Adrenal gland (tissue), 5 donors: ENCODE results near the gene TMEM156.

Experiments
- POLR2A ChIP-seq, 2 donors: fragments of 450-650 bp; IDR thresholded peaks; one replicate each; pipeline ENCODE4 v1.6.1; 2017; ENCODE audit warnings: antibody characterized with exemption in 2 of 2, mild to moderate bottlenecking in 2 of 2, moderate library complexity in 1 of 2
- TF ChIP-seq, protein P1 (sequence below), 6 experiments: fragments of 450-650 bp in 4 of 6; fragments of 200-600 bp in 2 of 6; sonication (generic) in 1 of 6; IDR thresholded peaks; 1 replicate in 5 of 6; 2 replicates in 1 of 6; pipeline versions ENCODE4 v1.5.1 to v1.8.0; 2016 to 2021; ENCODE audit warnings: antibody characterized with exemption in 6 of 6, mild to moderate bottlenecking in 2 of 6, moderate library complexity in 1 of 6
- donor health status: DM: no; HTN: no; CAD: no.

DNA sequence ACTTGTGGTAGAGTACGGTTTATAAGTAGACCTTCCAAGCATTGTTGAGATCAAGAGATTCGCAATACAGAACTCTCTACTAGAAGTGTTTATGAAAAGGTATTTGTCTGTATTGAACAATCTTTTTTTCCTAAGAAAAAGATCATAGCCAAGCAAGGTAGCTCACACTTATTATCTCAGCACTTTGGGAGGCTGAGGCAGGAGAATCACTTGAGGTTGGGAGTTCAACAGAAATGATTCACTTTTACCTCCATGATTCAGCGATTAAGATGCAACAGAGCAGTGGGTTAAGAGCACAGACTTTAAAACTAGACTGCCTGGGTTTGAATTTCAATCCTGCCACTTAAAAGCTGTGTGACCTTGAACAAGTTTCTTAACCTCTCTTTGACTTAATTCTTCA lies 74.3 kb downstream of the TMEM156 start:
- TF ChIP-seq, protein P1, sequence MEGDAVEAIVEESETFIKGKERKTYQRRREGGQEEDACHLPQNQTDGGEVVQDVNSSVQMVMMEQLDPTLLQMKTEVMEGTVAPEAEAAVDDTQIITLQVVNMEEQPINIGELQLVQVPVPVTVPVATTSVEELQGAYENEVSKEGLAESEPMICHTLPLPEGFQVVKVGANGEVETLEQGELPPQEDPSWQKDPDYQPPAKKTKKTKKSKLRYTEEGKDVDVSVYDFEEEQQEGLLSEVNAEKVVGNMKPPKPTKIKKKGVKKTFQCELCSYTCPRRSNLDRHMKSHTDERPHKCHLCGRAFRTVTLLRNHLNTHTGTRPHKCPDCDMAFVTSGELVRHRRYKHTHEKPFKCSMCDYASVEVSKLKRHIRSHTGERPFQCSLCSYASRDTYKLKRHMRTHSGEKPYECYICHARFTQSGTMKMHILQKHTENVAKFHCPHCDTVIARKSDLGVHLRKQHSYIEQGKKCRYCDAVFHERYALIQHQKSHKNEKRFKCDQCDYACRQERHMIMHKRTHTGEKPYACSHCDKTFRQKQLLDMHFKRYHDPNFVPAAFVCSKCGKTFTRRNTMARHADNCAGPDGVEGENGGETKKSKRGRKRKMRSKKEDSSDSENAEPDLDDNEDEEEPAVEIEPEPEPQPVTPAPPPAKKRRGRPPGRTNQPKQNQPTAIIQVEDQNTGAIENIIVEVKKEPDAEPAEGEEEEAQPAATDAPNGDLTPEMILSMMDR (IDR thresholded peaks at IDR 0.05) = no peak
- no peak for TF ChIP-seq POLR2A (IDR thresholded peaks at IDR 0.05)
